ENCODE data around the gene HS1BP3.

DNA sequence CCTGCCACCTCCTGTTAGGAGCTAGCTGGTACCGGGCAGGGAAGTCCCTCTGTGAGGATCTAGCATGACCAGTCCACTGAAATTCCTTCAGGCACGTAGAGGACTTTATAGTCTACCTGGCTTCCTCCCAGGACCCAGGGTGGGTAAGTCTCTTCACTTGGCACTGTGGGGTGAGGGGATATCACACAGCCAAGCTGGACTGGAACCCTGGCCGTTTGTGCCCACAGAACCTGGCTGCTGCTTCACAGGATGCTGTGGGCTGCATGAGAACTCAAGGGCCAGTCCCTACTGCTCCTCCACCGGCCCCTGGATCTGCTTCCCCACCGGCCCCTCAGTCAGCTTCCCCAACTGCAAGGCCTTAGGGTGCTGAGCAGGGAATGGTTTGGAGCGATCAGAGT lies 35.8 kb downstream of the HS1BP3 start:
- TF ChIP-seq, protein P1, sequence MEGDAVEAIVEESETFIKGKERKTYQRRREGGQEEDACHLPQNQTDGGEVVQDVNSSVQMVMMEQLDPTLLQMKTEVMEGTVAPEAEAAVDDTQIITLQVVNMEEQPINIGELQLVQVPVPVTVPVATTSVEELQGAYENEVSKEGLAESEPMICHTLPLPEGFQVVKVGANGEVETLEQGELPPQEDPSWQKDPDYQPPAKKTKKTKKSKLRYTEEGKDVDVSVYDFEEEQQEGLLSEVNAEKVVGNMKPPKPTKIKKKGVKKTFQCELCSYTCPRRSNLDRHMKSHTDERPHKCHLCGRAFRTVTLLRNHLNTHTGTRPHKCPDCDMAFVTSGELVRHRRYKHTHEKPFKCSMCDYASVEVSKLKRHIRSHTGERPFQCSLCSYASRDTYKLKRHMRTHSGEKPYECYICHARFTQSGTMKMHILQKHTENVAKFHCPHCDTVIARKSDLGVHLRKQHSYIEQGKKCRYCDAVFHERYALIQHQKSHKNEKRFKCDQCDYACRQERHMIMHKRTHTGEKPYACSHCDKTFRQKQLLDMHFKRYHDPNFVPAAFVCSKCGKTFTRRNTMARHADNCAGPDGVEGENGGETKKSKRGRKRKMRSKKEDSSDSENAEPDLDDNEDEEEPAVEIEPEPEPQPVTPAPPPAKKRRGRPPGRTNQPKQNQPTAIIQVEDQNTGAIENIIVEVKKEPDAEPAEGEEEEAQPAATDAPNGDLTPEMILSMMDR (IDR thresholded peaks at IDR 0.05 in 8 of 11, conservative IDR thresholded peaks at IDR 0.05 in 3 of 11): no peak
- TF ChIP-seq POLR2A (IDR thresholded peaks at IDR 0.05) (no peak), POLR2AphosphoS5 (IDR thresholded peaks at IDR 0.05) (no peak)

Data from spleen (tissue), 7 donors.